Activated T-cell treated with anti-CD3 and anti-CD28 coated beads for 1 hour (primary cell): ENCODE measurements around the gene PKN1.
"Not testable (repeated sequence)": the region's sequence is repeated elsewhere in the genome, so short reads cannot be mapped to it uniquely, and the experiment has no call there.

Experiments
- DNase-seq: peaks from one replicate; pipeline ENCODE4 v3.0.0-alpha.2; 2020; ENCODE audit warnings: low read depth

PKN1 gene

GRCh38 chr19:14430712-14431111, 2.4 kb upstream of the PKN1 start:
- no peak for DNase-seq

- DNase-seq, result peak; percentile 50
These were observed 722 bp downstream of the PKN1 start for GRCh38 chr19:14433554-14434501.

DNA sequence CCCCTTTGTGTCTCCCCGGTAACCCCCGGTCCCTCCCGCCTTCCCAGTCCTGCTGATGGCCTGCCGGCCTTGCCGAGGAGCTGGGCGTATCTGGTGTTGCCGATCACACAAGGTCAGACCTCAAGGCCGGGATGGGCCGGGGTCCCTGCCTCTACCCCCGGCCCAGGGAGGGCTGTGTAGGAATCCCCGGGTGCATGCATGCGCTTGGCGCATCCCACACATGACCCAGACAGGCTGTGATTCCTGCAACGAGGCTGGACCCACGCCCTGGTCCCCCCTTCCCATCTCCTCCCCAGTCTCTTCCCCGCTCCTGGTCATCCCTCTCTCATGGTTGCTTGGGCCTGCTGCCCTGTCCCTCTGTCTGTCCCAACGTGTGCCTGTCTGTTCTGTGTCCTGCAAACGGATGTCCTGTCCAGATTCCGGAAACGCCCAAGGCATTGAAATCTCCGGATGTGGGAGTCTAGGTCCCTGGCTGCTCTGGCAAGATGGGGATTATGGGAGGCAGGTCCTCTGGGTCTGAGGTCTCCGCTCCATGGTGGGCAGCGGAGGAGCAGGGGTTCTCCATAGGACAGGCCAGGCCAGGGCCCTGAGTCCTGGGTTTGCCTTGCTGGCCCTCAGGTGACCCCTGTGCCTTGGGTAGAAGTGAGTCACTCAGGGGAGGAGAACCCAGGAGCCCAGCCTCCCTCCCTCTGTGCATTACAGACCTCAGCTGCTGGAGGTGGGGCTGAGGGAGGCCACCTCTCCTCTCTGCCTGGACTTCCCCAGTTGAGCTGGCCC, 1.6 kb downstream of the PKN1 start:
- DNase-seq, result no peak

- DNase-seq, result no peak
These were observed 2.4 kb downstream of the PKN1 start for GRCh38 chr19:14435320-14436050.

- DNase-seq, result no peak
These were observed 4.6 kb downstream of the PKN1 start for GRCh38 chr19:14437578-14438140.

- DNase-seq, result no peak
These were observed 5.9 kb downstream of the PKN1 start for GRCh38 chr19:14439014-14439413.

DNA sequence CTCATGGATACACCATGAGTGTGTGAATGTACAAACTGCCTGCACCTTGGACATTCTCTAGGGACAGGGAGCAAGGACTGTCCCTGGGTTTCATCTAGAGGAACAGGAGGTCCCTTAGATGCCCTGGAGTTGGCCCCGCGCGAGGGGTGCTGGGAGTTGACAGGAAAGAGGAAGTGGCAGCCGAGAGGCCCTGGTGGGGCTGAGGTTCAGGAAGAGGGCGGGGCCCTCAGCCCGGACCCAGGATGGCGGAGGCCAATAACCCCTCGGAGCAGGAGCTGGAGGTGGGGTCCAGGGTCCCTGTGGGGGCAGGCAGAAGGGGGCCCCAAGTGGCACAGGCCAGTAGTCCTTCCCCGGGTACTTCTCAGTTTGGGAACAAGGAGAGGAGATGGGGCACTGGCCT, 6.9 kb downstream of the PKN1 start:
- DNase-seq, result peak; percentile 66

GRCh38 chr19:14441041-14441938, 8.2 kb downstream of the PKN1 start:
- no peak for DNase-seq

GRCh38 chr19:14442891-14443631, 10.0 kb downstream of the PKN1 start:
- DNase-seq, result no peak

DNA sequence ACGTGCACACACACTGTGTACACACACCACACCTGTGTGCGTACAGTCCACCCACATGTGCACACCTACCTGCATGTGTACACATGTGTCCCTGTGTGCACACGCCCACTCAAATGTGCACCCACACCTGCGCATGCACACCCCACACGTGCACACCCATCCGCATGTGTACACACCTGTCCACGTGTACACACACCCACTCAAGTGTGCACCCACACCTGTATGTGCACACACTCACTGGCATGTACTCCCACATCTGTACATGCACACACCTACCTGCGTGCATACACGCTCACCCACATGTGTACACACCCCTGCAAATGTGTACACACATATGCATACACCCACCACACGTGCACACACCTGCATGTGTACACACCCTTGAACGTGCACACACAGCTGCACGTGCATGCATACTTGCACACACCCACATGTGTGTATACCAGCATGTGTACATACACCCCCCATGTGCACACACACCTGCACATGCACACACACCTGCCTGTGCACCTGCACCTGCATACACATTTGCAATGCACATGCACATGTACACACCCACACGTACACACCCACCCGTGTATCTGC, 10.6 kb downstream of the PKN1 start:
- no peak for DNase-seq

DNA sequence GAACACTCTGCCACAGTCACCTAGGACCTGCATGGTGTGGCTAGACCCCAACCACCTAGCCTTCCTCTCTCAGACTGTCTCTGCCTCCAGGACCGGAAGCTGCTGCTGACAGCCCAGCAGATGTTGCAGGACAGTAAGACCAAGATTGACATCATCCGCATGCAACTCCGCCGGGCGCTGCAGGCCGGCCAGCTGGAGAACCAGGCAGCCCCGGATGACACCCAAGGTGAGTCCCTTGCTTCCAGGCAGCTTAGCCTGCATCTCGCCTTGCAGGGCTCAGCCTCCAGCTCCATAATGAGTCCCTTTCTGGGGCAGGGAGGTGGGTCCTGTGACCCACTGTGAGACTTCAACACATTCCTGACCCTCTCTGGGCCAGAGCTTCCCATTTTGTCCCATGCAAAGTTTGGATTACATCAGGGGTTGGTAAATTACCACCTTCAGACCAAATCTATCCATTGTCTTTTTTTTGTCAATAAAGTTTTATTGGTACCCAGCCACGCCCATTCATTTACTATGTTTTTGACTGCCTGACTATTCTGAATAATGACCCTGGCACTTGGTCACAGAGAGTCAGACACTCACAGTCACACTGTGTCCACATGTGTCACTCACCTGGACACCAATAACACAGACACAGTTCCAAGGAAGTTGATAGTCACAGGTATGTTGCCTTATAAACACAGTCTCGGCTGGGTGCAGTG, 13.4 kb downstream of the PKN1 start:
- DNase-seq, result no peak

DNA sequence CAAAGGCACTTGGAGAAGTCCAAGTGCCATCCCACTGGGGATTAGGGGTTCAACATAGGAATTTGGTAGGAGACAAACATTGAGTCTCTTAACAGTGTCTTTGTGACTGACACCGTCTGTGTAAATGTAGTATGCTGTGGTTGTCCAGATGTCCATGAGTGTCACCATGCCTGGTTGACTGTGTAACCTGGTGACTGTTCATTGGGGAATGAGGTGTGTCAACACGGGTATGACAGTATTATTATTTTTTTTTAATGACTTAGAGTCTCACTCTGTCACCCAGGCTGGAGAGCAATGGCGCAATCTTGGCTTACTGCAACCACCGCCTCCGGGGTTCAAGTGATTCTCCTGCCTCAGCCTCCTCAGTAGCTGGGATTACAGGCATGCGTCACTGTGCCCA, 16.2 kb downstream of the PKN1 start:
- DNase-seq, result no peak

DNA sequence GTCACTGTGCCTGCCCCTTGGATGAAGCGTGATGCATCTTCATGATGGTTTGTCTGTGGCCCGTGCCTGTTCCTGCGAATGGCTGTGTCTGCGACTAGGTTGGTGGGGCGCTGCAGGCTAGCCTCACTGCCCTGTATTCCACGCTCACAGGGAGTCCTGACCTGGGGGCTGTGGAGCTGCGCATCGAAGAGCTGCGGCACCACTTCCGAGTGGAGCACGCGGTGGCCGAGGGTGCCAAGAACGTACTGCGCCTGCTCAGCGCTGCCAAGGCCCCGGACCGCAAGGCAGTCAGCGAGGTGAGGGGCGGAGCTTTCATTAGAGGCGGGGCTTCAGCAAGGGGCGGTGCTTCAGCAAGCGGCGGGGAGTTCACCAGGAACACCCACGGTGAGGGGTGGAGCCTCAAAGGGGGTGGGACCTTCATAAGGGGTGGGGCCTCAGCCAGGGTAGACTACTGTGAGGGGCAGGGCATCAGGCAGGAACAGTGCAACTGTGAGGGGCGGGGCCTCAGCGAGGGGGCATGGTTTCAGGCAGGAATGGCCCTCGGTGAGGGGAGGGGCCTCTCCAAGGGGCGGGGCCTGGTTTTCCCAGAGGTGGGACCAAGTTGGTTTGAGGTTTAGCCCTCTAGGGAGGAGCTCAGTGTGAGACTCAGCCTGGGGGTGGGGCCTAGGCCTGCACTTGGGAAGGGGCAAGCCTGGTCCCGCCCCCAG, 17.2 kb downstream of the PKN1 start:
- peak; percentile 33 for DNase-seq

DNA sequence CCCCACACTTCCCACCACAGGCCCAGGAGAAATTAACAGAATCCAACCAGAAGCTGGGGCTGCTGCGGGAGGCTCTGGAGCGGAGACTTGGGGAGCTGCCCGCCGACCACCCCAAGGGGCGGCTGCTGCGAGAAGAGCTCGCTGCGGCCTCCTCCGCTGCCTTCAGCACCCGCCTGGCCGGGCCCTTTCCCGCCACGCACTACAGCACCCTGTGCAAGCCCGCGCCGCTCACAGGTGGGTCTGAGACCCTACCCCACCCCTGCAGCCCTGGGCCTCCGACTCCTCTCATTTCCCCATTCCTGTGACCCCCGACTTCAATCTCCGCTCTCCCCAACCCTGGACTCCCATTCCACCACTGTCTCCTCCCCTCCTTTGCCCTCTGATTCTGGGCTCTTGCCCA, 17.8 kb downstream of the PKN1 start:
- DNase-seq, result no peak

- DNase-seq, result not testable (repeated sequence)
These were observed 19.2 kb downstream of the PKN1 start for GRCh38 chr19:14452303-14452702.

GRCh38 chr19:14459703-14460102, 26.6 kb downstream of the PKN1 start:
- DNase-seq, result no peak

- DNase-seq, result no peak
These were observed 27.8 kb downstream of the PKN1 start for GRCh38 chr19:14460935-14461334.

- DNase-seq, result not testable (repeated sequence)
These were observed 29.3 kb downstream of the PKN1 start for GRCh38 chr19:14462401-14462800.

DNA sequence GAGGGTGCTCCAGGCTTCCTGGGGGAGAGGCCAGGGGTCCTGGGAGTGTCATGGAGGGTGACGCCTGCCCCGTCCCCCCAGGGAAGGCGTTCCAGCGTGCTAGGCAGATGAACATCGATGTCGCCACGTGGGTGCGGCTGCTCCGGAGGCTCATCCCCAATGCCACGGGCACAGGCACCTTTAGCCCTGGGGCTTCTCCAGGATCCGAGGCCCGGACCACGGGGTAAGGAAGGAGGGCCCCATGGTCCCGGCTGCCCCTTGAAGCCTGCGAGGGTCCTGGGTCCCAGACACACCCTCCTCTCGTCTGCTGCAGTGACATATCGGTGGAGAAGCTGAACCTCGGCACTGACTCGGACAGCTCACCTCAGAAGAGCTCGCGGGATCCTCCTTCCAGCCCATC, 30.6 kb downstream of the PKN1 start:
- DNase-seq, result no peak
